Omental fat pad (tissue), 4 donors: ENCODE data around the gene CDS2. TPM values are rescaled to one million over a fixed set of nuclear protein-coding genes. Genes with fewer than 3 reads are reported as not detected.
A peak's percentile ranks its signal among the peaks of the same experiment; 100 is the strongest.

Experiments
- ATAC-seq: fragments of 150-250 bp; one replicate; pipeline ENCODE4 v1.9.1; 2016; ENCODE audit warnings: mild to moderate bottlenecking, moderate library complexity; ENCODE audit not compliant: low FRiP score
- DNase-seq: peaks from one replicate; pipeline ENCODE4 v3.0.0-alpha.2; 2019; ENCODE audit warnings: low spot score
- CTCF ChIP-seq, 3 donors: fragments of 450-650 bp; IDR thresholded peaks; one replicate each; pipeline ENCODE4 v1.5.1; 2016 to 2017; ENCODE audit warnings: antibody characterized with exemption in 3 of 3, mild to moderate bottlenecking in 3 of 3, moderate library complexity in 2 of 3
- total RNA-seq, 4 donors: library from RNA; depleted of rRNA; stranded (reverse); fragments of >200 nt; gene quantifications; one replicate each; pipeline ENCODE4 v1.1.0, GENCODE V29; 2016

CDS2 gene
- total RNA-seq, 4 donors from 2014 or later = 27.5 to 49.5 (median 35.5) TPM

- TF ChIP-seq CTCF (IDR thresholded peaks at IDR 0.05) = no peak
- no peak for DNase-seq
- no peak for ATAC-seq
Measured at GRCh38 chr20:5118220-5119142, 8.3 kb upstream of the CDS2 start.

GRCh38 chr20:5119143-5119434 lies 7.7 kb upstream of the CDS2 start:
- TF ChIP-seq CTCF (IDR thresholded peaks at IDR 0.05) = no peak
- no peak for ATAC-seq

GRCh38 chr20:5119435-5120184 lies 7.2 kb upstream of the CDS2 start, which contains the start of gene PCNA:
Gene PCNA (minus strand): TSS chr20:5119958. CDS start chr20:5119798, 160 bp downstream.
- DNase-seq = peak; percentile 82
- peak; percentile 100 for ATAC-seq
- TF ChIP-seq CTCF (IDR thresholded peaks at IDR 0.05) = no peak

More at GRCh38 chr20:5119143-5119434, 7.7 kb upstream of the CDS2 start:
- no peak for DNase-seq

GRCh38 chr20:5120185-5120476 lies 6.7 kb upstream of the CDS2 start:
- DNase-seq (no peak), ATAC-seq (no peak)
- no peak for TF ChIP-seq CTCF (IDR thresholded peaks at IDR 0.05)

GRCh38 chr20:5122873-5123260 lies 3.9 kb upstream of the CDS2 start:
- no peak for TF ChIP-seq CTCF (IDR thresholded peaks at IDR 0.05)
- no peak for DNase-seq
- no peak for ATAC-seq

- DNase-seq = no peak
- no peak for TF ChIP-seq CTCF (IDR thresholded peaks at IDR 0.05)
- ATAC-seq = peak; percentile 22
Measured at GRCh38 chr20:5127204-5127858, 523 bp downstream of the CDS2 start.
